Tongue (tissue), 2 donors: Measurements from ENCODE around the gene TMEM107. TPM values are rescaled to one million over a fixed set of nuclear protein-coding genes. Genes with fewer than 3 reads are reported as not detected.
A peak's percentile ranks its signal among the peaks of the same experiment; 100 is the strongest.

Experiments used
- DNase-seq: peaks from one replicate; pipeline ENCODE4 v3.0.0-alpha.2; 2015
- total RNA-seq: library from RNA; depleted of rRNA; stranded (reverse); fragments of >200 nt; gene quantifications from one replicate; pipeline ENCODE4 v1.2.3, GENCODE V29; 2014

TMEM107 gene
- total RNA-seq, 1 donor from 2014 or later = 5.4 TPM

DNA sequence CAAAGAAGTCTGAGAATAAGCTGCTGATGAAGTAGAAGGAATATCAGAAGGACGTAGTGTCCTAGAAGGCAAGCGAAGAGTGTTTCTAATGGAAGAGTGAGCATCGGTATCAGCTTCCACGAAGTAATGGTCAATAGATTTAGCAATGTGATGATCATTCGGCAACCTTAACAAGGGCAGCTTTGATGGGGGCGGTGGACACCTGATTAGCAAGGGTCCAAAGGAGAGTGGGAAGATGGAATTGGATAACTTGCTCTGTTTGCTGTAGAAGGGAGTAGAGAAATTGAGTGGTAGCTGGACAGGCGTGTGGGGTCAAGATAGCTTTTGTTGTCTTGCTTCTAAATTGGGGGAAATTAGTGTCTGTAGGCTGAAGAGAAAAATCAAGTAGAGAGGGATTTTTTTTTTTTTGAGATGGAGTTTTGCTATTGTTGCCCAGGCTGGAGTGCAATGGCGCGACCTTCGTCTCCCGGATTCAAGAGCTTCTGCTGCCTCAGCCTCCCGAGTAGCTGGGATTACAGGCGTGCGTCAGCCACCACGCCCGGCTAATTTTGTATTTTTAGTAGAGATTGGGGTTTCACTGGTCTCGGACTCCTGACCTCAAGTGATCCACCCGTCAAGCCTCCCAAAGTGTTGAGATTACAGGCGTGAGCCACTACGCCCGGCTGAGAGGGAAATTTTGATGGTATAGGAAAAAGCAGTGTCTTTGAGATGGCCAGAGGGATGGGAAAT is 38.4 kb downstream of the TMEM107 start:
- DNase-seq = no peak

DNA sequence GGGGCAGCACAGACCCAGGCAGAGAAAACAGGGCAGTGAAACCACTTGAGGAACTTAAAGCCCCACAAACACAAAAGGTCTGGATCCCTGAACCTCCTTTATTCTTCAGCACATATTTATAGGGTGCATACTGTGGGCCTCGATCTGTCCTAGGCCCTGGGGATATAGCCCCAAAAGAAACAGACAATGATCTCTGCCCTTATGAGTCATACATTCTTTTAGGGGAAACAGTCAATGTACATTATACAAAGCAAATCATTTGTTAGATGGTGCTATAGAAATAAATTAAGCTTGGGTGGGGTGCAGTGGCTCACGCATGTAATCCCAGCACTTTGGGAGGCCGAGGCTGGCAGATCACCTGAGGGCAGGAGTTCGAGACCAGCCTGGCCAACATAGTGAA is 42.2 kb downstream of the TMEM107 start:
- no peak for DNase-seq

DNA sequence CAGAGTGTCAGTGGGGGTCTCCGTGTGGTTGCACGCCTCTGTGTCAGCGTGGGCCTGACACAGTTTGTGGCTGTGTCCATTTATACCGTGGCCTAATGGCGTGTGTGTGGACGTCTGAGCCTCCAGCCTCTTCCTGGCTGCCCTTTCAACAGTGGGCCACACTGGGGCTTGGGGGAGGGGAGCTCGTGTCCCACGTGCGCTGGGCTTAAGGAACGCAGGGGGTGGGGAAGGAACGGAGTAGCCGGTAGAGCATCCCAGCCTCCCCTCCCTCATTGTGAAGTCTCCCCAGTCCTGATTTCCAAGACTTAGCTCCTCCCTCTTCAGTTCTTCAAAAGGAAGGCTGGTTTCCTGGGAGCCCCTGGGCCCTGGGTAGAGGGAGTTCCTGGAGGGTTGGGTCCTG is 42.8 kb downstream of the TMEM107 start:
- no peak for DNase-seq

DNA sequence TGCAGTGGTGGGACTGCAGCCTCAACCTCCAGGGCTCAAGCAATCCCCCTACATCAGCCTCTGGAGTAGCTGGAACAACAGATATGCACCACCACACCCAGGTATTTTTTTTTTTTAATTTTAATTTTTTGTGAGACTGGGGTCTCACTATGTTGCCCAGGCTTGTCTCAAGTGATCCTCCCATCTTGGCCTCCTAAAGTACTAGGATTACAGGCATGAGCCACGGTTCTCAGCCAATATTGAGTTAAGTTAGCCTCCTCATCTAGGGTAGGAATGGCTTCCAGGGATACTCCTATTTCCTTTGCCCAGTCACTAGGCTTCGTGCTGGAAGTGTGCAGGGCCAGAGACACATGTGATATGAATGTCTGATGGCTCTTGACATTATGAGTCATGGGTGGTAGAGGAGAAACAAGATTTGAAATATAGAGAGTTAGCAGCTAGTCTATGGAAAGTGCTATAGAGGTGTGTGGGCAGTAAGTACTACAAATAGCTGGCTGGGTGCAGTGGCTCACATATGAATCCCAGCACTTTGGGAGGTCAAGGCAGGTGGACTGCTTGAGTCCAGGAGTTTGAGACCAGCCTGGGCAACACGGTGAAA is 44.2 kb downstream of the TMEM107 start:
- DNase-seq = no peak

- no peak for DNase-seq
Observed at GRCh38 chr17:8128125-8128784, 47.9 kb downstream of the TMEM107 start.

GRCh38 chr17:8126491-8127066 is 49.6 kb downstream of the TMEM107 start:
- DNase-seq = peak; percentile 70

- DNase-seq = peak; percentile 43
Observed at GRCh38 chr17:8125947-8126490, 50.2 kb downstream of the TMEM107 start.

DNA sequence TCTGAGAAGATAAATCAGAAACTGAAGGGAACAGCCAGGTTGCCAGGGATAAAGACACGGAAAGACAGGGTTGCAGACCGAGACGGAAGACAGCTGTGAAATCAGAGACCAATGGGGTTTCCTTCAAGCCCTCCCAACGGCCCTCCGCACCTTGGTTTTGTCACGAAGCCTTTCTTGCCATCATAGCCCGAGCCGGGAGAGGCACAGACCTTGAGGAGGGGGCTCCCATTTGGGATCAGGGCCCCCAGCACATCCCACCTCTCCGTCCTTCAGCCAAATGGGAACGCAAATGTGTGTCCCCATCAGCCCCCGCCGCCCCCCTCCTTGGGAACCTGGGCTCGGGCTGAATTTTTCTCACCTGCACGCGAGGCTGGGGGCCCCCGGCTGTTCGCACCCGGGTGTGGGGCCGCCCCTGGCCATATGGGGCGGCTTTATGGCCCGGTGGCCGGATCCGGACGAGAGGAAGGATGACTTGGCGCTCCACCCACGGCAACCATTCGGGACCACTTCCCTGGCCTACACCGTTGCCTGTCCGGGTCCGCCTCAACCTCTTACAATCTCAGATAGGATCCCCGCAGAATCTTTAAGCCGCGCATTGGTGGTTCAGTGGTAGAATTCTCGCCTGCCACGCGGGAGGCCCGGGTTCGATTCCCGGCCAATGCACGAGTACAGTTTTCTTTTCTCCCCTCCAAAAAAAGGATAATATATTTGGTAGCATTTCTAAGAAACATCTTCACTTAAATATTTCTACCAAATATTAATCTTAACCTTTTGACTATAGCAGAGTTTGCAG is 50.8 kb downstream of the TMEM107 start:
- peak; percentile 96 for DNase-seq

- peak; percentile 27 for DNase-seq
Observed at GRCh38 chr17:8124350-8125153, 51.6 kb downstream of the TMEM107 start.

GRCh38 chr17:8123695-8124349 is 52.4 kb downstream of the TMEM107 start, which contains the start of gene HES7:
HES7 (minus strand) TSS chr17:8124106; CDS start chr17:8124084, 22 bp downstream.
- peak; percentile 40 for DNase-seq

DNA sequence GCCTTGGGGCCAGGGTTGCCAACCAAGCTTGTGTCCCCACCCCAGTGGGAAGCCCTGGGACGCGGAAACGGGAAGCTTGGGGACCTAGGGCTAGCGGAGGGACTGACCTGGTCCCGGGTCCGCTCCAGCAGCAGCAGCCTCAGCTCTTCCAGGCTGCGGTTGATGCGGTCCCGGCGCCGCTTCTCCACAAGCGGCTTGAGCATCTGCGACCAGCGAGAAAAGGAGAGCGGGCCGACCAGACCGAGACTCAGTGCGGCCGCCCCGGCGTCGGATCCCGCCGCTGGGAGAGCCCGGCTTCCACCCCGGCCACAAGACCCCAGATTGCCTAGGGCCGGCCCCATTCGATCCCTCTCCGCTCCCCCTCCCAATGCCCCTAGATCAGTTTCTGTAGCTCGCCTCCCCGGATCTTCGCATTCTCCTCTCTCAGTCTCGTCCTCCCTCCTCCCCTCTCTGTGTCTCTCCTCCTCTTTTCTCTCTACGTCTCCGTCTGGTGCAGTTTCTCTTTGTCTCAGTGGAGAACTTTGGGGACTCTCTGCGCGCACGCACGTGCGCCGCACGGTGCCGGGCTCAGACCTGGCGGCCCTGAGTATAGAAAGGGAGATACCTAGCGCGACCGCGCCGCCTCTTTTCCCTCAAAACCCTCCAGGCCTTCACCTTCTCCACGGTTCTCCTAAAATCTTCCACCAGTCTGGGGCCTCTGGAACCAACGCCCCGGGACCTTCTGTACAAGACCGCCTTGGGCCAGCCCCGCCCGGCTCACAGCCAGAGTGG is 53.1 kb downstream of the TMEM107 start:
- peak; percentile 27 for DNase-seq

Other genes starting within 250 kb of the TMEM107 start
- 0.82 TPM for gene KCNAB3, start 246.5 kb downstream of the TMEM107 start, total RNA-seq
- 21.7 TPM for gene TRAPPC1, start 244.4 kb downstream of the TMEM107 start, total RNA-seq
- gene CNTROB, start 244.2 kb downstream of the TMEM107 start, total RNA-seq = 18.2 TPM
- not detected for gene GUCY2D, start 173.8 kb downstream of the TMEM107 start, total RNA-seq
- gene ALOX15B, start 137.3 kb downstream of the TMEM107 start, total RNA-seq = 2.2 TPM
- gene ALOX12B, start 88.7 kb downstream of the TMEM107 start, total RNA-seq = 0.72 TPM
- gene ALOXE3, start 57.9 kb downstream of the TMEM107 start, total RNA-seq = not detected
- not detected for gene HES7, start 52.3 kb downstream of the TMEM107 start, total RNA-seq
- gene PER1, start 24.0 kb downstream of the TMEM107 start, total RNA-seq = 83.3 TPM
- 17.1 TPM for gene VAMP2, start 13.4 kb downstream of the TMEM107 start, total RNA-seq
- gene BORCS6, start 13.8 kb upstream of the TMEM107 start, total RNA-seq = 7.6 TPM
- gene AURKB, start 34.2 kb upstream of the TMEM107 start, total RNA-seq = 21.0 TPM
- gene CTC1, start 71.7 kb upstream of the TMEM107 start, total RNA-seq = 6.6 TPM
- 21.3 TPM for gene PFAS, start 72.9 kb upstream of the TMEM107 start, total RNA-seq
- 7.5 TPM for gene RANGRF, start 112.3 kb upstream of the TMEM107 start, total RNA-seq
- 0.10 TPM for gene SLC25A35, start 119.0 kb upstream of the TMEM107 start, total RNA-seq
- gene ARHGEF15, start 133.9 kb upstream of the TMEM107 start, total RNA-seq = 15.9 TPM
- gene ODF4, start 163.5 kb upstream of the TMEM107 start, total RNA-seq = not detected
- 4,405 TPM for gene RPL26, start 206.8 kb upstream of the TMEM107 start, total RNA-seq
- 0.21 TPM for gene RNF222, start 221.4 kb upstream of the TMEM107 start, total RNA-seq